K562 (cell line): ENCODE results near the gene NIPAL3. TPM values are rescaled to one million over a fixed set of nuclear protein-coding genes. Genes with fewer than 3 reads are reported as not detected.

Experiments
- ATAC-seq: fragments of 200-7000 bp; cut with Tn5 transposase; 3 replicates; pipeline ENCODE4 v1.9.1; 2020; ENCODE audit warnings: moderate library complexity
- BruUV-seq: library from RNA; stranded (reverse); fragments of 400-500 nt; replicated peaks from 2 replicates; lab custom pipeline; 2021; lab: Mats Ljungman, UMichigan
- CTCF ChIA-PET: fragments of 300-600 bp; formaldehyde crosslinking; extraction: SDS; loops from one replicate; lab custom pipeline; 2021; ENCODE audit warnings: low intra/inter-chr PET ratio; lab: Yijun Ruan, JAX
- POLR2A ChIA-PET: fragments of 300-600, 350-650 bp; sonication (Branson Sonifier 250); formaldehyde crosslinking; extraction: SDS; loops from one replicate; lab custom pipeline; 2021; ENCODE audit warnings: antibody characterized with exemption, inconsistent platforms; lab: Yijun Ruan, JAX
- DNase-seq, 4 experiments: peaks; one replicate each; pipeline versions ENCODE4 v3.0.0 to v3.0.0-alpha.2; 2011 to 2018; ENCODE audit warnings: low spot score in 3 of 4, mixed read lengths in 3 of 4; ENCODE audit errors: extremely low read depth in 1 of 4
- FAIRE-seq: peaks from 2 replicates; lab custom pipeline; 2011; peaks lifted over from hg19 to GRCh38; lab: Jason Lieb, UNC
- H2AFZ ChIP-seq: 2 replicates; pipeline ENCODE4 v1.6.0; 2011; ENCODE audit warnings: low read depth, low read length, control low read depth, inconsistent platforms
- H3K27ac ChIP-seq: fragments of 200-600 bp; 3 replicates; pipeline ENCODE4 v1.8.0; 2011; ENCODE audit warnings: low read depth, mild to moderate bottlenecking, control low read depth, inconsistent platforms, low read length, moderate library complexity, mixed read lengths; ENCODE audit errors: extremely low read depth
- H3K27me3 ChIP-seq, 2 experiments: fragments of 300-600 bp in 1 of 2; 2 replicates in 1 of 2; 3 replicates in 1 of 2; pipeline versions ENCODE4 v1.6.0 to v1.8.0; 2011; ENCODE audit warnings: inconsistent platforms in 2 of 2, low read length in 2 of 2, mild to moderate bottlenecking in 1 of 2, mixed read lengths in 1 of 2, moderate library complexity in 1 of 2; ENCODE audit not compliant: control insufficient read depth in 2 of 2, insufficient read depth in 2 of 2
- H3K36me3 ChIP-seq: fragments of 300-600 bp; 3 replicates; pipeline ENCODE4 v1.8.0; 2011; ENCODE audit warnings: mild to moderate bottlenecking, low read length, inconsistent platforms; ENCODE audit not compliant: control insufficient read depth, insufficient read depth
- H3K4me1 ChIP-seq, 2 experiments: fragments of 200-600 bp in 1 of 2; replicated peaks in 1 of 2; 2 replicates in 1 of 2; 3 replicates in 1 of 2; pipeline versions ENCODE4 v1.5.1 to v1.8.0; 2011; ENCODE audit warnings: inconsistent platforms in 2 of 2, low read length in 2 of 2, mild to moderate bottlenecking in 1 of 2, mixed read lengths in 1 of 2, moderate library complexity in 1 of 2; ENCODE audit not compliant: control insufficient read depth in 2 of 2, insufficient read depth in 2 of 2
- H3K4me2 ChIP-seq: 2 replicates; pipeline ENCODE4 v1.6.1; 2011; ENCODE audit warnings: low read length, control low read depth, inconsistent platforms, mixed read lengths; ENCODE audit not compliant: insufficient read depth
- H3K4me3 ChIP-seq: fragments of 200-600 bp; sonication (generic), shearing (Covaris generic); 2 replicates; pipeline ENCODE4 v1.5.1; 2016; ENCODE audit warnings: control low read depth, inconsistent platforms
- H3K79me2 ChIP-seq: fragments of 200-600 bp; 3 replicates; pipeline ENCODE4 v1.8.0; 2011; ENCODE audit warnings: low read length, inconsistent platforms; ENCODE audit not compliant: control insufficient read depth, insufficient read depth
- H3K9ac ChIP-seq, 2 experiments: 2 replicates each; pipeline versions ENCODE4 v1.6.0 to v1.6.1; 2011; ENCODE audit warnings: low read depth in 2 of 2, low read length in 2 of 2, control low read depth in 1 of 2, inconsistent platforms in 1 of 2, mild to moderate bottlenecking in 1 of 2, mixed read lengths in 1 of 2; ENCODE audit not compliant: insufficient read depth in 1 of 2
- H3K9me1 ChIP-seq: one replicate; pipeline ENCODE4 v1.6.0; 2011; ENCODE audit warnings: inconsistent platforms, mild to moderate bottlenecking, low read length, moderate library complexity; ENCODE audit not compliant: control insufficient read depth, insufficient read depth
- H3K9me3 ChIP-seq: replicated peaks from 2 replicates; pipeline ENCODE4 v1.5.1; 2011; ENCODE audit warnings: low read depth, low read length, inconsistent platforms; ENCODE audit not compliant: control insufficient read depth, insufficient read depth
- H4K20me1 ChIP-seq: replicated peaks from 2 replicates; pipeline ENCODE4 v1.6.1; 2011; ENCODE audit warnings: low read length, inconsistent platforms, mixed read lengths; ENCODE audit not compliant: control insufficient read depth, insufficient read depth
- ZNF780A ChIP-seq: fragments of 250-450 bp; sonication (Bioruptor Pico); IDR thresholded peaks from 2 replicates; pipeline ENCODE4 v1.5.0; 2021; ENCODE audit warnings: mild to moderate bottlenecking
- WGBS: fragments of 100-300 bp; shearing (Covaris generic); methylation state at CpG from one replicate; pipeline ENCODE4 v1.1.6; 2016; ENCODE audit warnings: low coverage, mixed read lengths; ENCODE audit not compliant: insufficient coverage; ENCODE audit errors: missing lambda C conversion rate; 5-methylcytosine and 5-hydroxymethylcytosine counted together
- in situ Hi-C: fragments of 300-500 bp; cut with MboI; formaldehyde crosslinking; loops from 4 replicates; pipeline ENCODE4 v1.15.0; 2018; ENCODE audit warnings: inconsistent platforms, mixed read lengths
- intact Hi-C: fragments of 100-400 bp; cut with micrococcal nuclease; formaldehyde crosslinking; loops from 2 replicates; pipeline ENCODE4 v1.14.2; 2022
- polyA plus RNA-seq, 8 experiments: library from polyadenylated mRNA; depleted of rRNA in 4 of 8; stranded (reverse) in 5 of 8; unstranded in 3 of 8; fragments of >200 nt; fragmentation: Nextera tagmentation in 2 of 8; fragmentation: Illumina TruSeq in 1 of 8; extraction: Ambion mirVana in 2 of 8; extraction: Trizol in 1 of 8; gene quantifications; 2 replicates each; pipeline versions ENCODE4 v1.2.1 to v1.2.3, GENCODE V29; 2011 to 2014; ENCODE audit warnings: inconsistent platforms in 1 of 8, missing spikeins in 1 of 8
- total RNA-seq, 7 experiments: library from RNA; depleted of rRNA in 6 of 7; stranded (reverse); fragments of >200 nt in 6 of 7; fragmentation: Illumina TruSeq in 2 of 7; extraction: Trizol in 2 of 7; gene quantifications; 2 replicates each; pipeline versions ENCODE4 v1.2.1 to v1.2.3, GENCODE V29; 2011 to 2021; ENCODE audit warnings: low replicate concordance in 1 of 7
- TF ChIP-seq, protein P1 (sequence below): sonication (generic); formaldehyde crosslinking; IDR thresholded peaks from 2 replicates; pipeline ENCODE4 v1.8.0; 2022; ENCODE audit warnings: mild to moderate bottlenecking, low read depth, missing genetic modification reagents
- TF ChIP-seq, protein P2 (sequence below): IDR thresholded peaks from 2 replicates; pipeline ENCODE4 v1.6.1; 2011; ENCODE audit warnings: borderline replicate concordance, low read depth, mild to moderate bottlenecking, moderate library complexity, low read length; ENCODE audit not compliant: insufficient read depth, poor library complexity, severe bottlenecking

The NIPAL3 gene
- total and polyA plus RNA-seq, 9 of the 15 experiments (the other 6 are each of a cell fraction or from before 2014, with no cell fraction given), result 10.5 to 26.3 (median 16.0) TPM

DNA sequence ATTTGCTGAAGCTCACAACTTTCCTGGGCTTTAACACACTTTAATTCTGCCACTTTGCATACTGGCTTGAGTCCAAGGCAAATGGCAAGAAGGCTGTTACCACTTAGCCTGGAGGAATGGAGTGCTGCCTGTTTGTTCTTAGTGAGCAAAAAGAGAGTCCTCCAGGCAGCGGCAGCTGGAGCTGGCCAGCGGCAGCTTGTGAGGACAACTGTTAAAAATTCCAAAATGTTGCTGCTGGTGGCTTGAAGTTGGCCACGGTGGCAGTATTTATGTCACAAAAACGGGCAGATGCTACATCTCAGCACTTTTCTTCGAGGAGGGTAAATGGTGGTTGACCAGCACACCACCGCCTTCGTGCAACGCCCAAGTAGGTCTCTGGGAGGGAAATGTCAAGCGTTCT is 29.4 kb upstream of the NIPAL3 start (continued):
- TF ChIP-seq, protein P1, sequence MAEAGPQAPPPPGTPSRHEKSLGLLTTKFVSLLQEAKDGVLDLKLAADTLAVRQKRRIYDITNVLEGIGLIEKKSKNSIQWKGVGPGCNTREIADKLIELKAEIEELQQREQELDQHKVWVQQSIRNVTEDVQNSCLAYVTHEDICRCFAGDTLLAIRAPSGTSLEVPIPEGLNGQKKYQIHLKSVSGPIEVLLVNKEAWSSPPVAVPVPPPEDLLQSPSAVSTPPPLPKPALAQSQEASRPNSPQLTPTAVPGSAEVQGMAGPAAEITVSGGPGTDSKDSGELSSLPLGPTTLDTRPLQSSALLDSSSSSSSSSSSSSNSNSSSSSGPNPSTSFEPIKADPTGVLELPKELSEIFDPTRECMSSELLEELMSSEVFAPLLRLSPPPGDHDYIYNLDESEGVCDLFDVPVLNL (CRISPR knock-in tag), result no peak
- TF ChIP-seq, protein P2, sequence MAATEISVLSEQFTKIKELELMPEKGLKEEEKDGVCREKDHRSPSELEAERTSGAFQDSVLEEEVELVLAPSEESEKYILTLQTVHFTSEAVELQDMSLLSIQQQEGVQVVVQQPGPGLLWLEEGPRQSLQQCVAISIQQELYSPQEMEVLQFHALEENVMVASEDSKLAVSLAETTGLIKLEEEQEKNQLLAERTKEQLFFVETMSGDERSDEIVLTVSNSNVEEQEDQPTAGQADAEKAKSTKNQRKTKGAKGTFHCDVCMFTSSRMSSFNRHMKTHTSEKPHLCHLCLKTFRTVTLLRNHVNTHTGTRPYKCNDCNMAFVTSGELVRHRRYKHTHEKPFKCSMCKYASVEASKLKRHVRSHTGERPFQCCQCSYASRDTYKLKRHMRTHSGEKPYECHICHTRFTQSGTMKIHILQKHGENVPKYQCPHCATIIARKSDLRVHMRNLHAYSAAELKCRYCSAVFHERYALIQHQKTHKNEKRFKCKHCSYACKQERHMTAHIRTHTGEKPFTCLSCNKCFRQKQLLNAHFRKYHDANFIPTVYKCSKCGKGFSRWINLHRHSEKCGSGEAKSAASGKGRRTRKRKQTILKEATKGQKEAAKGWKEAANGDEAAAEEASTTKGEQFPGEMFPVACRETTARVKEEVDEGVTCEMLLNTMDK, result no peak

GRCh38 chr1:24386931-24387330 is 28.7 kb upstream of the NIPAL3 start:
- BruUV-seq, result no TSS peak
- no peak for TF ChIP-seq ZNF780A (CRISPR knock-in tag)
- POLR2A ChIA-PET, result interaction anchor here (0.7 to 1.6 kb wide), 3 partner anchors 13 to 450 kb away, joined by 3 to 4 read pairs (median 3); no protein-coding TSS in a partner anchor
- H3K4me1 ChIP-seq, result no peaks in the 10 kb centered on the region
- no peaks in the 10 kb centered on the region for H3K9me1 ChIP-seq
- peaks cover 3% of the 10 kb centered on the region; the same call in 1 of the 2 replicates for H4K20me1 ChIP-seq
- no peak overlapping the region for H3K4me2 ChIP-seq
- WGBS, result 53% methylated on average over 11 of the region's 11 CpGs
- no peaks in the 10 kb centered on the region for H3K79me2 ChIP-seq
- intact Hi-C loops (no loop called here), in situ Hi-C loops (no loop called here)
- peaks cover 0 to 17% of the 10 kb centered on the region in 2 experiments; a peak in 3 of 5 replicates for H3K27me3 ChIP-seq
- no peak for ATAC-seq
- no peak overlapping the region for H3K9ac ChIP-seq
- no peak for DNase-seq
- H3K36me3 ChIP-seq, result no peaks in the 10 kb centered on the region
- CTCF ChIA-PET, result no interaction called here
- no peak overlapping the region for H2AFZ ChIP-seq
- no peak for FAIRE-seq
- no peak overlapping the region for H3K27ac ChIP-seq
- H3K9me3 ChIP-seq, result no peaks in the 10 kb centered on the region
- no peak overlapping the region for H3K4me3 ChIP-seq
